PC-3 (cell line): ENCODE data around the gene PRKAG3. TPM values are rescaled to one million over a fixed set of nuclear protein-coding genes. Genes with fewer than 3 reads are reported as not detected.

Source experiments
- ATAC-seq: fragments of 200-7000 bp; cut with Tn5 transposase; 2 replicates; pipeline ENCODE4 v1.9.1; 2020; ENCODE audit warnings: mild to moderate bottlenecking, moderate library complexity
- BruUV-seq: library from RNA; stranded (reverse); fragments of 400-500 nt; replicated peaks from 2 replicates; lab custom pipeline; 2021; lab: Mats Ljungman, UMichigan
- CTCF ChIA-PET: fragments of 300-600 bp; sonication (Branson Sonifier 250); formaldehyde crosslinking; loops from one replicate; lab custom pipeline; 2022; ENCODE audit warnings: antibody characterized with exemption; lab: Charles Lee
- POLR2A ChIA-PET: fragments of 300-600 bp; sonication (Branson Sonifier 250); formaldehyde crosslinking; loops from one replicate; lab custom pipeline; 2022; ENCODE audit warnings: antibody characterized with exemption; ENCODE audit not compliant: unreplicated experiment; lab: Charles Lee
- DNase-seq: peaks from one replicate; pipeline ENCODE4 v3.0.0-alpha.2; 2015
- H2AFZ ChIP-seq: fragments of 300-600 bp; sonication (generic); 2 replicates; pipeline ENCODE4 v1.6.0; 2016; ENCODE audit warnings: antibody characterized with exemption, low read length
- H3F3A ChIP-seq: fragments of 300-600 bp; sonication (generic); one replicate; pipeline ENCODE4 v1.6.0; 2017; ENCODE audit warnings: antibody characterized with exemption, low read length, control low read depth, mild to moderate bottlenecking; ENCODE audit not compliant: unreplicated experiment
- H3K27ac ChIP-seq: fragments of 300-600 bp; sonication (generic); 2 replicates; pipeline ENCODE4 v1.5.1; 2016; ENCODE audit warnings: mild to moderate bottlenecking, low read length
- H3K27me3 ChIP-seq: fragments of 300-600 bp; sonication (generic); 2 replicates; pipeline ENCODE4 v1.6.1; 2016; ENCODE audit warnings: low read length, mixed read lengths
- H3K36me3 ChIP-seq: fragments of 300-600 bp; sonication (generic); 2 replicates; pipeline ENCODE4 v1.6.1; 2016; ENCODE audit warnings: low read depth, mixed run types, low read length, mixed read lengths
- H3K4me1 ChIP-seq: fragments of 300-600 bp; sonication (generic); 2 replicates; pipeline ENCODE4 v1.5.1; 2016; ENCODE audit warnings: low read length; ENCODE audit not compliant: insufficient read depth
- H3K4me2 ChIP-seq: fragments of 300-600 bp; sonication (generic); 2 replicates; pipeline ENCODE4 v1.6.0; 2016; ENCODE audit warnings: low read length
- H3K4me3 ChIP-seq: fragments of 300-600 bp; sonication (generic); 2 replicates; pipeline ENCODE4 v1.5.1; 2016; ENCODE audit warnings: mild to moderate bottlenecking, low read length, mixed read lengths
- H3K79me2 ChIP-seq: fragments of 300-600 bp; sonication (generic); 2 replicates; pipeline ENCODE4 v1.6.1; 2017; ENCODE audit warnings: low read length, mixed read lengths
- H3K9ac ChIP-seq: fragments of 300-600 bp; sonication (generic); 2 replicates; pipeline ENCODE4 v1.6.0; 2016; ENCODE audit warnings: mild to moderate bottlenecking, low read length
- H3K9me2 ChIP-seq: fragments of 300-600 bp; sonication (generic); replicated peaks from 2 replicates; pipeline ENCODE4 v1.6.1; 2016; ENCODE audit warnings: mixed run types, low read length, mixed read lengths
- H3K9me3 ChIP-seq: fragments of 300-600 bp; sonication (generic); 2 replicates; pipeline ENCODE4 v1.6.1; 2016; ENCODE audit warnings: low read length, mixed read lengths
- H4K20me1 ChIP-seq: fragments of 300-600 bp; sonication (generic); 2 replicates; pipeline ENCODE4 v1.6.1; 2016; ENCODE audit warnings: low read length, mixed read lengths
- CTCF ChIP-seq: fragments of 300-600 bp; sonication (generic); conservative IDR thresholded peaks from 2 replicates; pipeline ENCODE4 v1.5.1; 2017; ENCODE audit warnings: antibody characterized with exemption, low read depth, mild to moderate bottlenecking, low read length
- EZH2 ChIP-seq: fragments of 300-600 bp; sonication (generic); IDR thresholded peaks from one replicate; pipeline ENCODE4 v1.6.1; 2017; ENCODE audit warnings: antibody characterized with exemption, mild to moderate bottlenecking, low read length; ENCODE audit not compliant: unreplicated experiment
- EZH2phosphoT487 ChIP-seq: fragments of 300-600 bp; sonication (generic); IDR thresholded peaks from 2 replicates; pipeline ENCODE4 v1.6.1; 2018; ENCODE audit warnings: mild to moderate bottlenecking, antibody characterized with exemption, low read length, borderline replicate concordance
- intact Hi-C: fragments of 100-400 bp; cut with micrococcal nuclease; formaldehyde crosslinking; loops from 2 replicates; pipeline ENCODE4 v1.9.0; 2023
- total RNA-seq: library from RNA; depleted of rRNA; stranded (reverse); fragments of >200 nt; gene quantifications from 2 replicates; pipeline ENCODE4 v1.2.3, GENCODE V29; 2014

The PRKAG3 gene
- total RNA-seq, 1 experiment from 2014 or later, result not detected

GRCh38 chr2:218796691-218797090 lies 34.9 kb downstream of the PRKAG3 start:
- ChIA-PET POLR2A (no interaction called here), CTCF (no interaction called here)
- H3K4me1 ChIP-seq, result no peaks in the 10 kb centered on the region
- no peak overlapping the region for H3K27ac ChIP-seq
- DNase-seq (no peak), ATAC-seq (no peak)
- no peak overlapping the region for H2AFZ ChIP-seq
- no TSS peak for BruUV-seq
- no peaks in the 10 kb centered on the region for H3K36me3 ChIP-seq
- no peak overlapping the region for H3K4me2 ChIP-seq
- TF ChIP-seq EZH2 (no peak), EZH2phosphoT487 (no peak), CTCF (no peak)
- H3K4me3 ChIP-seq, result no peak overlapping the region
- intact Hi-C loops, result no loop called here
- no peaks in the 10 kb centered on the region for H4K20me1 ChIP-seq
- H3K9me3 ChIP-seq, result no peaks in the 10 kb centered on the region
- H3K79me2 ChIP-seq, result no peaks in the 10 kb centered on the region
- no peaks in the 10 kb centered on the region for H3F3A ChIP-seq
- no peak overlapping the region for H3K9ac ChIP-seq
- no peaks in the 10 kb centered on the region for H3K27me3 ChIP-seq
- H3K9me2 ChIP-seq, result no peaks in the 10 kb centered on the region

DNA sequence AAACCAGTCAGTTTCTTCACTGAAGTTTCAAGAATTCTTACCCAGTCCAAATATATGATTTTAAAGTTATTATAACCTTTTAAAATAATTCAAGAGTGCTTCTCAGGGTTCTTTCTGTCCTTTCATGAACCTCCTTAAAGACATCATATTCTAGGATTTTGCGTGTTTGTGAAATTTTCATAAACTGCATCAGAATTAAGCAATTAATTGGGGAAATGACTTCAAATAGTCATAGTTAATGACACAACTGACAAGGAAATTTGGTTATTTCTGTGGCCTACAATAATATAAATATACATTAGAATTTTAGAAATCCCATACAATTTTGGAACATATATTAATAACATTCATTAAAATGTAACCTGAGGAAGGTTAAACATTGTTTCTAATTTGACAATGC lies 39.2 kb downstream of the PRKAG3 start:
- no peak for TF ChIP-seq CTCF
- no peak for TF ChIP-seq EZH2phosphoT487
- TF ChIP-seq EZH2, result no peak
- H3K4me2 ChIP-seq, result no peak overlapping the region
- H3K36me3 ChIP-seq, result no peaks in the 10 kb centered on the region
- no peaks in the 10 kb centered on the region for H3K79me2 ChIP-seq
- H3K9me2 ChIP-seq, result no peaks in the 10 kb centered on the region
- no peak overlapping the region for H3K4me3 ChIP-seq
- CTCF ChIA-PET, result no interaction called here
- no TSS peak for BruUV-seq
- POLR2A ChIA-PET, result no interaction called here
- no peaks in the 10 kb centered on the region for H3K27me3 ChIP-seq
- H3K9me3 ChIP-seq, result no peaks in the 10 kb centered on the region
- no peaks in the 10 kb centered on the region for H3F3A ChIP-seq
- H4K20me1 ChIP-seq, result no peaks in the 10 kb centered on the region
- no peak overlapping the region for H3K9ac ChIP-seq
- H3K27ac ChIP-seq, result no peak overlapping the region
- no peaks in the 10 kb centered on the region for H3K4me1 ChIP-seq
- no peak overlapping the region for H2AFZ ChIP-seq
- intact Hi-C loops, result no loop called here
- DNase-seq (no peak), ATAC-seq (no peak)

- no peak for DNase-seq
- BruUV-seq, result no TSS peak
Observed at GRCh38 chr2:218788529-218789255, 42.9 kb downstream of the PRKAG3 start.

More at GRCh38 chr2:218788529-218789255, 42.9 kb downstream of the PRKAG3 start:
- Histone ChIP-seq H3K4me3 (no peak overlapping the region), H3K4me2 (no peak overlapping the region), H3K27me3 (no peaks in the 10 kb centered on the region), H3K27ac (no peak overlapping the region), H3F3A (no peaks in the 10 kb centered on the region), H3K4me1 (no peaks in the 10 kb centered on the region), H3K9me2 (no peaks in the 10 kb centered on the region), H4K20me1 (no peaks in the 10 kb centered on the region), H3K9me3 (no peaks in the 10 kb centered on the region), H3K79me2 (no peaks in the 10 kb centered on the region), H3K36me3 (no peaks in the 10 kb centered on the region), H3K9ac (no peak overlapping the region), H2AFZ (no peak overlapping the region)
- CTCF ChIA-PET, result no interaction called here
- POLR2A ChIA-PET, result no interaction called here
- intact Hi-C loops, result loop anchor here (10.0 kb wide), 1 partner anchor 56 kb away; no protein-coding TSS in a partner anchor
- TF ChIP-seq EZH2phosphoT487, result no peak
- no peak for TF ChIP-seq CTCF
- no peak for TF ChIP-seq EZH2
- no peak for ATAC-seq
